Measurements from ENCODE around the gene PDE11A.

PDE11A gene

DNA sequence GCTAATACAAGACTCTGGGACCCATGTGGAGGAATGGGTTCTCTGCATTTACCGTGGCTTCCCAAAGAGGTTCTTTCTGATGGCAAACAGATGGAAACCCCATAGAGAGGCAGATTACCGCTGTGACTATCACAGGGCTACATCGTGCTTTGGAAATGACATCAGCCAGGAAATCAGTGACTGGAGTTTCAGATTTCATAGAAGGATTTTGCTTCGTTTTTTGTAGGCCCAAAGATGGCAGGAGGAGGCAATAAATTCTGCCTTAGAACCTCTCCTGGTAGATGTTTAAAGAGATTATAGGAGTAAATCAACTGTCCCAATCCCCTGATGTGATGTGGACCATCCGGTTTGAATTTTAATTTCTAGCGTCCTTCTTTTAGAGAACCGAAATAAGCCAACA is 465.9 kb downstream of the PDE11A start:
- no peak for DNase-seq (ENCODE audit: extremely low read depth in 1 of 2, low read depth in 1 of 2)

DNA sequence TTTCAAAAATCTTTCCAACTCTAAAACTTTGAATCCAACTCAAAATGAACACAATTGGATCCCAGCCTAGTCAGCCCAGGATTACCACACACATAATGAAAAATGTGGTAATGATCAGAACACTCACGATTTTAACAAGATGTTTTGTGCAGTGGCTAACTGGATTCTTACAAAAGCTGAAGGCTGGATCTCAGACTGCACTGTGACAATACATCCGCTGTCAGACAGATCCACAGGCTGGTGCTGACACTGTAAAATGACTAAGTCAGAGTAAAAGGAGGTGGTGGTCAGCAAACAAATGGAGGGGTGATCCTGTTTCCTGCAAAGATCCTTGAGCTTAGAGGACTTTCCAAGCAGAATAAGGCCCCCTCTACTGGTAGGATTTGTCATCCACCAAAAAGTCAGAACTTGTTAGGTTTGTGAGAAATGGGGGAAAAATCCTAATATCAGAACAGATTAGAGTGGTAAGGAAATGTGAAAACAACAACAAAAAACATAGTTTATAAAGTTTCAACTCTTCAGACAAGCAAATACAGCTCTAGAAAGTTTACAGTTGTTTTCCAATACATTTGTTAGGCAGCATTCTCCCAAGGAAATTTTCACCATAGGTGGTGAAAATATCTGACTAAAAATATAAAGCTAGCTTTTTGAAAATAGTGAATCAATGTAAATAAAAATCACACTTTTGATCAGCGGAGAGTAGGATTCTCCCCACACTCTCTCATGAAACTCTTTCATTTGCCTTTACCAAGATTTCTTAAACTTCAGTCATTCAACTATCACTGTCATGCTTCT is 468.1 kb downstream of the PDE11A start:
- DNase-seq (ENCODE audit: extremely low read depth in 1 of 2, low read depth in 1 of 2): no peak

DNA sequence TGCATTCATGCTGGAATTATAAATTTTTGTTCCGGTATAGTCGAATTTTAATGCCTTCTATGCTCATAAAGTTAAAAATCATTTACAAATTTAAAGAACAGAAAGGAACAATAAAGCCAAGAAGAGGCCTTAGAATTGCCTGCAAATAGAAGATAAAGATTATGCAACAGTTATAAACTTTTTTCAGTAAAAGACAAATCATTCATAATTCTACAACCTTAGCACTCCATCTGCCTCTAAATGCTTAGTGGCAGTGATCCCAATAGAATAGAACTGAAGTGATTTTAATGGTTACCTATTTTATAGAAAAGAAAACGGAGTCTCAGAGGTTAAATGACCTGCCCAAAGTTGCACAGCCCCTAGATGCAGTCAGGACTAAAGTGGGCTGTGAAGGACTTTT is 468.8 kb downstream of the PDE11A start:
- no peak for DNase-seq (ENCODE audit: extremely low read depth in 1 of 2, low read depth in 1 of 2)

DNA sequence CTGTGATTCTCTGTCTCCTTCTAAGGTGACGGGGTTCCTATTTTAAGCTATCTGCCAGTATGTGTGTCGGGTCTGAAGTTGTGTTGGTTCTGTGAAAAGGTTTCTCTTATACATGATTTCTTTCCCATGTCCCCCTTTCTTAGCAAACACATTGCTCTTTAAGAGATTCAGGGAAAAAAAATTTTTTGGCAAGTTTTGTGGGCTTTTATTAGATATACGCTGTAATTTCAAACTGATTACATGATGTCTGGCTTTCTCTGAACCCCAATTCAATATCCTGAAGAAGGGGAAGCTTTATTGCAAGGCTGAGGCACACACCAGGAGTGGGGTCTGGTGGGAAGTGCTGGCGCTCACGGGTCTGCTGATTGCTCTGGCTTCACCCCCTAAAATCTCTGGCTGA is 469.4 kb downstream of the PDE11A start:
- no peak for DNase-seq (ENCODE audit: extremely low read depth in 1 of 2, low read depth in 1 of 2)

DNA sequence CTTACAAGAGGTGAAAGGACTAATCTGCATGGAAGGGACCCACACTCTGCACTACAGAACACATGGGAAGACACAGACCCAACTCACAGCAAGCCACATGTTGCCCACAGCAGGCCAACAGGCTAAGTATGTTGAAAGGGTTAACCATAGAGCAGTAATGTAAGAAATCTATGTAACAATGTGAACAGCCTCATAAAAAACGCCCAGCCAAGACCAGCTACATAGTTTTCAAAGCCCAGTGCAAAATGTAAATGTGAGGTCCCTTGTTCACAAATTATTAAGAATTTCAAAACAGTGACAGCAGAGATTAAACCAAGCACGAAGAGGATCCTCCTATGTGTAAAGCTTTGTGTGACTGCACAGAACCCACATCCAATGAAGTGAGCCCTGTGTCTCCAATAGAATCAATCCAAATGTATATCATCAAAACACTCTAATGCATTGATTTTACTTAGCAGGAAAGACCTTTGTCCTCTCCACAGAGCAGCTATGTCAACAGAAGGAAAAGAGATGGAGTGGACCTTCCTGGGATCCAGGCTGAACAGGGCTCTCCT is 469.9 kb downstream of the PDE11A start:
- no peak for DNase-seq (ENCODE audit: extremely low read depth in 1 of 2, low read depth in 1 of 2)

DNA sequence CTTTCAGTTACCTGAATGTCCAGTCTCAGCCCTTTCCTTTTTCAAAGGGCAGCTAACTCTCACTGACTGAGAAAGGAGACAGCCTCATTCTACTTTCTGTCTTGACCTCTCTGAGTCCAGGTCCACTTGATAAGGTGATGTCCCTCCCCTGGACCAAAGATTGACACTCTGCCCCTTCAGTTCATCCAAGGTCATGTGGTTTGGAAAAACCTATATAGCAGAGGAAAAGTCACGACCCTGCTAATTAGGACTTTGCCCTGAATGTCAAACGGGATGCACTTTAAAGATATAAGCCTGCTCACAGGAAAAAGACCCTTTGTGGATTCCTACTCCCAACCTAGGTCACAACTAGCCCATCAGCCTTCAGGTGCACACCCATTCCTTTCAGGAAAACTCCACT is 471.7 kb downstream of the PDE11A start:
- no peak for DNase-seq (ENCODE audit: extremely low read depth in 1 of 2, low read depth in 1 of 2)

DNA sequence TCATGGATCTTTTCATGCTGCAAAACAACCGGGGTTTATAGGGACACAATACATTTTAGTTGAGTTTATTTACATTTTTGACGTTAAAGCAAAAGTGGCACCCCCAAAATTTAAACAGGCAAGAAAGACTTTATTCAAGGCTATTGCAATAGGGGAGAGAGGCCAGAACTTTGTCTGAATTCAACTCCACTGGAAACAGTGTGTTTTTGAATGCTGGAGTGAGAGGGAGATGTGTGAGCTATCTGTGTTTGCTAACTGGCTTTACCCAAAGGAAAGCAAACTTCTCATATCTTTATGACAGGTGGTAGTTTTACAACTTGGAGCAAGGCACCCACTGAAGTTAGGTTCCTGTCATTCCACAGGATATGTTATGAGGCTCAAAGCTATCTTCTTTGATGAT is 472.6 kb downstream of the PDE11A start:
- DNase-seq (ENCODE audit: extremely low read depth in 1 of 2, low read depth in 1 of 2): no peak

DNA sequence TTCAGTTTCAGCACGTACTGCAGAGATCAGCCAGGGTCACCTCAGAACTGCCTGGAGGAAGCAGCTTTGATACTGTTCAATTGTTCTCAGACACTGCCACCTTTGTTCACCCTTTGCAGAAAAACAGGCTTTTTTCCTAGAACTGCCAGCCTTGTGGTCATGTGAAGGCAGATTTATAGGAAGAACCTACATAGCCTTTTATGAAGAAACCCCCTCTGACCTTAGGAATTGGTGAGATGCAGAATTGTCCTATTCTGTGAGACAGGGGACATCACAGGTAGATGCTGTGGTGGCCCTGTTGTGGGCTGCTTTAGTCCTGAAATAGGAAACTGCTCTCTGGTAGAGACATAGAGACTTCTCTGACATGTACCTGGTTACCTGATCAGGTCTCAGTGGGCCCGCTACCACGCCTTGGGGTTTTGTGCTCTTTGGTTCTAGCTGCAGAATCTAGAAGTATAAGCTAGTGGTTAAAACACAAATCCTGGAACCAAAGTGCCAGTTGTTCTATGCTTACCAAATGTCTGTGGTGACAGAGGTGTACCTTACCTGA is 473.4 kb downstream of the PDE11A start:
- no peak for DNase-seq (ENCODE audit: extremely low read depth in 1 of 2, low read depth in 1 of 2)

DNA sequence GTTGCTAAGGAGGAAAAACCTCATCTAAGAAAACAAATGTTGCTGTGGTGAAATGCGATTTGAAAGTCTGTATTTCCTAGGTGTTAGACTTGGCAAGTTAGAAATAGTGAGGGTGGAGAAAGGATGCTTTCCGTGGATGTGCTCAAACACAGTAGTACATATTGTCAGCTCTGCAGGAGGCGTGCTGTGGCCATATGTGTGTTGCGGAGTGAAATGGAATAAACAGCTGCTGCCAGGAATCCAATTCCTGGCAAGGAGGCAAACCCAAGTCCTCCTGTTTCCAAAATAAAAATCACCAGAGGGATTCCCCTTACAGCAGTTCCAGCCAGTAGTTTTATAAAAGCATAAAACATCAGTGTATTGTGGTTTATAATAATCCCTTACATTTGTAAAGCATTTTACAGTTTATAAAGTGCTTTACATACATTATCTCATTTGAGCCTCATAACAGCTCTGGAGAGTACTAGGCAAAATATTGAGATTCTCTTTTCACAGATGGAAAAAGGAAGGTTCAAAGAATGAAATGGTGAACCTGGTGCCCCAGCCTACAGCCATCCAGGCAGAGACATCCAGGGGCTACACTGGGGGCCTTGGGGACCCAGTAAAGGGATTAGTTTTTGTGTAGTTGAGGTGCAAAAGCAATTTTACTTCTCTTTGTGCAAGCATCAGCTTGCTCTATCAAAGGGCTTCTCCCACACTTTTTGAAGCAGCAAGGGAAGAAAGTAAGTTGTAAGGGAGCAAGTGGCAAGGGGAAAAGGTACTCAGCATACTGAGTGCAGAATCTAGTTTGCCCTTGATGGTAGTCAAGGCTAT is 474.0 kb downstream of the PDE11A start:
- DNase-seq (ENCODE audit: extremely low read depth in 1 of 2, low read depth in 1 of 2): no peak

DNA sequence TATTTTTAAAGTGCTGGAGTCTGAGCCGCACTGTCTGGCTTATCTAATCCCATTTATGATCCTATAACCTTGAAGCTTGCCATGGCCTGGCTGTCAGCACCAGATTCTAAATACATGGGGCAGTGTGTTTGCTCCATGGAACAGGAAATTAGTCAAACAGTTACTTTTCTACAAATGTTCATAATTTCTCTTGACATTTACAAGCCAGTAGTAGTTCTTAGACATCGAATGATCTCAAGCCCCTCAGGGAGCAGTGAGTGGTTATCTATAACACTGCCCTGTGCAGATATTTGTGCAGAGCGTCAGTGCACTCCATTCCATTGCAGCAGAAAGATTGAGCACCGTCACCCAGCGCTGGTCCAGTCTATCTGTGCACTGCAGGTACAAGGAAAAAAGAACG is 474.8 kb downstream of the PDE11A start:
- DNase-seq (ENCODE audit: extremely low read depth in 1 of 2, low read depth in 1 of 2): no peak

DNA sequence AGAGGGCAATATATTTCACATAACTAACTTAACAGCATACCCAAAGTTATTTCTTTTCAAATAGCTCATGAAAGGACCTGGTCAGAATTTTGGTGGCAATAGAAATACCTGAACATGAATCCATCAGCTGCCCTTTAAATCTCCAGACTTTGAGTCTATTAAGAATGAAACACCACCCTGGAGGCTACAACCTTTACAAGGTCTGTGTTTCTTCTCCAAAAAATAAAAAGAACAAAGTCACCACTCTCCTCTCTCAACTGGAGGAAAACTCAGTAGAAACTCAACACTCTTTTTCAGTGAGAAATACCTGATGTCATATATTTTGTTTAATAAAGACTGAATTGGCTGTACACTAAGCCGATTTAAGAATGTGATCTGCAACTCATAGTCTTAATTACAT is 475.7 kb downstream of the PDE11A start:
- DNase-seq (ENCODE audit: extremely low read depth in 1 of 2, low read depth in 1 of 2): no peak

DNA sequence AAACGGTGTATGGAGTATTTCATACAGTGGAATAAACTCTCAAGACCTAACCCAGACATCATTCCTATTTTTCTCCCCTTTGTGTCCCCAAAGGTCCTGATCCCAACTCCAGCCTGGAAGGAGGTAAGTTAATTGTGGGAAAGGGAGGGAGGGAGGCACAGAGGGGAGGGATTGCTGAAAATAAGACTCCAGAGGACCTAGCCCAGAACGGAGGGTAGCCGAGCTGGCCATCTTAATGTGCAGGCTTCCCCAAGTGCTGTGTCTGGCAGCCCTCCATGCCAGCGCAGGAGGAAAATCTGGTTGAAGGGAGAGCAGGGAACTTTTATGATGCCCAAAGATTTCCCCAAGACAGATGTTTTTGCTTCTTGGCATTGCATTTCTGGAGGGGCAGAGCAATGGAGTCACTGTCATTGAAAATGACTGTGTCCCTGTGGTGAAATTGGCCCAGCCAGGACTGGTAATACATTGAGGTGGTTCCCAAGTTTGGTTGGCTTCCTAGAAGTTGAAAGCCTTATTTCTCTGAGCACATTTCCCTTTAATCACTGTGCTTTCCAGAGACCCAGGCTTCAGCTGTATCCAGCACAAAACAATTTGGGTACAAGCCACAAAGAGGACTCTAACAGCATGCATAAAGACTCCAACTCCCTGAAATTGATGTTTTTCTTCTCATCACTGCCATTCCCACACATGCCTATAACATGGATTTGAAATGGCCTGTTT is 477.3 kb downstream of the PDE11A start:
- DNase-seq (ENCODE audit: extremely low read depth in 1 of 2, low read depth in 1 of 2): no peak

DNA sequence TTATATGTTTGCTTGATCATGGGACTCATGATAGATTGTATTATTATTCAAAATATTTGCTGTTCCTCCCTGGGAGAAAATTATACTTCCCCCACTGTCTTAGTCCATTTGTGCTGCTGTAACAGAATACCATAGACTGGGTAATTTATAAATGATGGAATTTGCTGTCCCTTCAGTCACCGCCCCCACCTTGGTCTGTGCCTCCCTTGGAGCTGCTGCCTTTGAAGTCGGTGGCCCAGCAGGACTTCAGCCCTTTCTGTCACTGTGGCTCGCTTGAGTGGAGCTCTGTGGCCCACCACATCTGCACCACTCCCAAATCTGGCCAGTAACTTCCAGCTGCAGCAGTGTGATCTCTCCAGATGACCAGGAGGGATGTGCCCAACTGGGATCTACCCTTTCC is 479.2 kb downstream of the PDE11A start:
- no peak for DNase-seq (ENCODE audit: extremely low read depth in 1 of 2, low read depth in 1 of 2)

DNA sequence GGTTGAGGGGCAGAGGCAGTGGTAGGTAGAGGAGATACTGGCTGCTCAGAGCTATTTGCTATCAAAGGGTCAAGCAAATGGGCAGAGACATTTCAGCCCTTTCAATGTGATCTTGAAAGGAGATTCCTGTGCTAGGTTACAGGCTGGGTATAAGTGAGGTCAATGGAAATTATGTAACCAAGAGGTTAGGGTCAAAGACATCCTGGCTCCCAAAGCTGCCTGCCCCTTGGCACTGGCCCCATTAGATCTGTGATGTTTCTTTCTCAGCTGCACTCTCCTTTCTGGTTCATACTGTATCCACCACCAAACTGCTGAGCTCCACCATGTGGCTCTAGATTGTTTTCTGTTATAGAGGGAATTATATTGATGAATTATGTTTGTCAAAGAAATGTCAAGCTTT is 479.6 kb downstream of the PDE11A start:
- no peak for DNase-seq (ENCODE audit: extremely low read depth in 1 of 2, low read depth in 1 of 2)

DNA sequence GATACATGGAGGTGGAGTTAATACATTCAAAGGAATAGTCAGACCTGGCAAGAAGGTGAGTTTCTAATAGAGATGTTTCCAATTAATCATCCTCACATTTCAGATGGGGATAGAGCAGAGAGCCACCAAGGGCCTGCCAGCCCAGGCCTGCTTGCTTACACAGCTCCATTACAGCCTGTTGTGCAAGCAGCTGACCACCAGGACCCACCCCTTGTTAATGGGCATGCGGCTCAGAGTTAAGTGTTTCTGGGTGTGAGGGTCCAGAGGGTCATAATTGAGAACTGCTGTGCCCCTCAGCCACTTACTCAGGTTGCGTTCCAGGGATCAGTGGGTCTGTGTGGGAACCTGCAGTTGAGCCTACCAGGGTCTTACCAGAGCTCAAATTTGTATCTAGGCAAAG is 480.2 kb downstream of the PDE11A start:
- DNase-seq (ENCODE audit: extremely low read depth in 1 of 2, low read depth in 1 of 2): no peak

DNA sequence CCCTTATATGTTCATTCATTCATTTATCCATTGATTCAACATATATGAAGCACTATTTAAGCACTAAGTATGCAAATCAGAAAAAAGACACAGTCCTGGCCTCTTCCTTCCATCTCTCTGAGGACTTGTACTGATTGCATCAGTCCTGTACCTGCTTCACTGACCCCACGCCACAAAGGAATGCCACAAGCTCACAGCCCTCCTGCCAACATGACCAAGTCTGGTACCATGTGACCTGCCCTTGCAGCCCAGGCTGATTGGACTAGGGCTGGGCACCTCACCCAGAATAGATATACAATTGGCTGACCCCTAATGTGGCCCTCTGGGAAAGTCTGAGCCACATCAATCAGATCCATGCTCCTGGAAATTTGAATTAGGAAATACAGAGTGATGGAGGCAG is 483.4 kb downstream of the PDE11A start:
- no peak for DNase-seq (ENCODE audit: extremely low read depth in 1 of 2, low read depth in 1 of 2)

DNA sequence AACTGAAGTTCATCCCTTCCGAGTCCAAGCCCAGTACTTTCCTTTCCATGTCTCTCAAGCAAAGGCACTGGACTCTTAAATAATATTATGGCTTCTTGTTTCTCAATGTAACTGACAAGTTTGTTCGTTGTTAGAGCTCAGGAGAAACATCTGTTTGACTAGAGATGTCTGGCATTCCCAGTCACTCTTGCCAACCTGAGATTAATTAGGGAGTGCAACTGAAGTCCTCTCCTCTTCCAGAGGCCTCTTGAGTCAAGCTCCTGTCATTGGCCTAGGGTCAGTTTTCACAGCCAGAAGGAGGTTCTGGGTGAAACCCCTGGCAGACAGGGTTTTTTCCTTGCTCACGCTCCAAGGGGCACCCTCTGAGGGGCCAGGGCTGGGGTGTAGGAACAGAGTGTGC is 483.9 kb downstream of the PDE11A start:
- no peak for DNase-seq (ENCODE audit: extremely low read depth in 1 of 2, low read depth in 1 of 2)

DNA sequence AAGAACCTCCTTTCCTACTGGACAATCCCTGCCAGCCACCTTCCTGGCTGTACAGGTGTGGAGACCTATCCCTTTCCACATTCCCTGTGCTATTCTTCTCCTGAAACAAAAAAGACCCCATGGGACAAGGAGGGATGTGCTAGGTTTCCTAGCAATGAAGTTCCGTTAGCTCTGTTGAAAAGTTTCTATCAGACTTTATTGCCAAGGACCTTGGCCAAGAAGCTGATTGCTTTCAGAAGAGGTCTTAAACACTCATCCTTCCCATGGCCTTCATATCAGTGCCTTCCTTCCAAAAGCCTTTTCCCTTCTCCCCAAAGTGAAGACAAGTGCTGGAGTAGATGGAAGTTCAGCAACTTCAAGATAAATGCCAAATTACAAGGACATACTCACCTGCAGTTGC is 485.2 kb downstream of the PDE11A start:
- DNase-seq (ENCODE audit: extremely low read depth in 1 of 2, low read depth in 1 of 2): no peak

DNA sequence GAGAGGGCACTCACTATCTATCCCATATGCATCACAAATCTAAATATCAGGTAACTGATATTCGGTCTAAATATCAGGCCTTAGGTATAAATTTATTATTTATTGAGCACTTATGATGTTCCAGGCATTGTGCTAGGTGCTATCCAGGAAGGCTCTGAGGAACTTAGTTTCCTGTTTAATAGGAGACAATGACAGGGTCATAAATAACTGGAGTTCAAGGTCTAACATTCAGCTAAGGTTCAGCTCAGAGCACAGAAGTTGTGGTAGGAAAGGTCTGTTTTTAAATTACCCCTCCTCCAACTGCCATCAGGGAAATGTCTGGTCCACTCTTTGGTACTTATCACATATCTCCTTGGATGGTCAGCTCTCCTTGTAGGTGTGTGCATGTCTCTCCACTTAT is 486.4 kb downstream of the PDE11A start:
- no peak for DNase-seq (ENCODE audit: extremely low read depth in 1 of 2, low read depth in 1 of 2)

DNA sequence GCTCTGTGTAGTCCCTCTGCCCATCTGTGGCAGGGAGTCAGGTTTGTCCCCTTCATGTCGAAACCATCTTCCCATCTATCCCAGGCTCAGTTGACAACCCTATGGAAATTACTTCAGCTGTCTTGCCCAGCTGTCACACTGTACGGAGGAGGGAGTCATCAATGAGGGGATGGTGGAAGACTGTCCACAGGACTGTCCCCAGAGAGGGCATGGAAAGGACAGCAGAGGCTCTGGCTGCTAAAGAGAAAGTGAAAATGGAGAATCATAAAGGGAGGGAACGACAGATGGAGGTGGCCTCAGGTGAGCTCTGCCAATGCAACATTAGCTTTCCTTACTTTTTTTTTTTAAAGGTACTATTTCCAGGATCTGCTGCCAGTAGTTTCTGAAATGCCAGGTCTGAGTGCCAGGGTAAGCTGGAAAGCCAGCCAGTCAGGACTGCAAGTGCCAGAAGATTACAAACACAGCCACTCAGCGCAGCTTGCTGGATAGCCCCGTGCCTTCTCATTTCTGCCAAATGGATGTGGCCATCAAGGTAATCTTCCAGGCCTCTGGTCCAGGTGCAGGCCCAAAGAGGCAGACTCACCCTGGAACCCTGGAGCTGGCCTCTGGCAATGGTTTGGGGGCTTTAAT is 487.2 kb downstream of the PDE11A start:
- no peak for DNase-seq (ENCODE audit: extremely low read depth in 1 of 2, low read depth in 1 of 2)

Data from stimulated activated CD8-positive, alpha-beta memory T cell treated with anti-CD3 and anti-CD28 coated beads, Interleukin-7, amount 100 ng/mL, for 48 hours (primary cell).